B cell (primary cell): ENCODE measurements around the gene RALGAPA2. TPM values are rescaled to one million over a fixed set of nuclear protein-coding genes. Genes with fewer than 3 reads are reported as not detected.

Experiments
- ATAC-seq: fragments of 200-7000 bp; cut with Tn5 transposase; one replicate; pipeline ENCODE4 v1.10.0; 2021; ENCODE audit warnings: low read depth, mild to moderate bottlenecking, moderate number of reproducible peaks, moderate library complexity
- CTCF ChIA-PET: fragments of 350-600 bp; sonication (Branson Sonifier 250); formaldehyde crosslinking; loops from one replicate; lab custom pipeline; 2021; ENCODE audit warnings: antibody characterized with exemption, inconsistent platforms; lab: Charles Lee
- POLR2A ChIA-PET: fragments of 350-600 bp; sonication (Branson Sonifier 250); formaldehyde crosslinking; loops from one replicate; lab custom pipeline; 2021; ENCODE audit warnings: antibody characterized with exemption; lab: Charles Lee
- DNase-seq: peaks from one replicate; pipeline ENCODE4 v3.0.0; 2013
- H2AFZ ChIP-seq: 2 replicates; pipeline ENCODE4 v1.6.1; 2012; ENCODE audit warnings: mild to moderate bottlenecking, low read depth, low read length; ENCODE audit not compliant: insufficient read depth, poor library complexity, severe bottlenecking
- H3K27ac ChIP-seq, 2 donors: 1 replicate in 1 of 2; 2 replicates in 1 of 2; pipeline ENCODE4 v1.5.1; 2012 to 2013; ENCODE audit warnings: low read length in 2 of 2, mild to moderate bottlenecking in 2 of 2, moderate library complexity in 1 of 2
- H3K27me3 ChIP-seq, 4 experiments: fragments of 200-600 bp in 1 of 4; sonication (generic) in 1 of 4; replicated peaks in 1 of 4; 1 replicate in 2 of 4; 2 replicates in 2 of 4; pipeline versions ENCODE4 v1.6.1 to v1.7.0; 2013 to 2016; ENCODE audit warnings: low read length in 3 of 4, mild to moderate bottlenecking in 2 of 4, mixed read lengths in 1 of 4, moderate library complexity in 1 of 4; ENCODE audit not compliant: insufficient read depth in 4 of 4, control insufficient read depth in 3 of 4; ENCODE audit errors: control extremely low read depth in 1 of 4
- H3K36me3 ChIP-seq, 2 experiments: replicated peaks in 1 of 2; 1 replicate in 1 of 2; 2 replicates in 1 of 2; pipeline versions ENCODE4 v1.6.1 to v1.7.1; 2013; ENCODE audit warnings: low read length in 1 of 2; ENCODE audit not compliant: insufficient read depth in 2 of 2, control insufficient read depth in 1 of 2; ENCODE audit errors: control extremely low read depth in 1 of 2, extremely low read depth in 1 of 2
- H3K4me1 ChIP-seq, 2 donors: fragments of 200-600 bp in 1 of 2; sonication (generic) in 1 of 2; 1 replicate in 1 of 2; 2 replicates in 1 of 2; pipeline versions ENCODE4 v1.5.1 to v1.6.1; 2013 to 2017; ENCODE audit warnings: low read length in 2 of 2; ENCODE audit not compliant: control insufficient read depth in 2 of 2, insufficient read depth in 2 of 2
- H3K4me2 ChIP-seq: replicated peaks from 2 replicates; pipeline ENCODE3; 2012; ENCODE audit warnings: mild to moderate bottlenecking, low read depth, low read length; ENCODE audit not compliant: poor library complexity, severe bottlenecking
- H3K4me3 ChIP-seq, 5 experiments: fragments of 200-600 bp in 1 of 5; sonication (generic) in 1 of 5; 1 replicate in 3 of 5; 2 replicates in 2 of 5; pipeline versions ENCODE4 v1.5.1 to v1.7.0; 2011 to 2016; ENCODE audit warnings: low read length in 4 of 5, mild to moderate bottlenecking in 4 of 5, low read depth in 2 of 5, control low read depth in 1 of 5, moderate library complexity in 1 of 5; ENCODE audit not compliant: insufficient read depth in 1 of 5; ENCODE audit errors: control extremely low read depth in 1 of 5, extremely low read depth in 1 of 5
- H3K79me2 ChIP-seq: fragments of 200-600 bp; sonication (generic); one replicate; pipeline ENCODE4 v1.6.0; 2016; ENCODE audit warnings: low read length; ENCODE audit not compliant: control insufficient read depth, insufficient read depth
- H3K9ac ChIP-seq: fragments of 200-600 bp; sonication (generic); 2 replicates; pipeline ENCODE4 v1.6.1; 2017; ENCODE audit warnings: mild to moderate bottlenecking, low read length, moderate library complexity
- H3K9me3 ChIP-seq, 3 donors: one replicate each; pipeline versions ENCODE4 v1.6.1 to v1.7.1; 2013; ENCODE audit warnings: low read length in 2 of 3; ENCODE audit not compliant: control insufficient read depth in 2 of 3, insufficient read depth in 1 of 3; ENCODE audit errors: control extremely low read depth in 1 of 3
- H4K20me1 ChIP-seq: 2 replicates; pipeline ENCODE4 v1.6.0; 2012; ENCODE audit warnings: mild to moderate bottlenecking, low read length; ENCODE audit not compliant: insufficient read depth, control insufficient read depth, poor library complexity, severe bottlenecking
- H3K27ac Mint-ChIP-seq: one replicate; pipeline ENCODE4 v1.8.0; 2021; ENCODE audit warnings: mixed read lengths
- H3K27me3 Mint-ChIP-seq: one replicate; pipeline ENCODE4 v1.8.0; 2021; ENCODE audit warnings: mixed read lengths
- H3K4me1 Mint-ChIP-seq: one replicate; pipeline ENCODE4 v1.8.0; 2021; ENCODE audit warnings: mixed read lengths
- H3K4me3 Mint-ChIP-seq: one replicate; pipeline ENCODE4 v1.8.0; 2021; ENCODE audit warnings: mixed read lengths
- H3K9me3 Mint-ChIP-seq: one replicate; pipeline ENCODE4 v1.8.0; 2022; ENCODE audit warnings: mixed read lengths; ENCODE audit not compliant: insufficient read depth
- CTCF ChIP-seq: fragments of 200-600 bp; IDR thresholded peaks from one replicate; pipeline ENCODE4 v1.8.0; 2022; ENCODE audit warnings: antibody characterized with exemption, mild to moderate bottlenecking
- EZH2 ChIP-seq: IDR thresholded peaks from 2 replicates; pipeline ENCODE4 v1.6.1; 2012; ENCODE audit warnings: borderline replicate concordance, low read depth, mild to moderate bottlenecking, moderate library complexity, low read length; ENCODE audit not compliant: insufficient read depth, poor library complexity, severe bottlenecking
- WGBS: methylation state at CpG from one replicate; pipeline ENCODE4 v1.1.5; 2013; ENCODE audit warnings: missing lambda C conversion rate; ENCODE audit not compliant: insufficient coverage; 5-methylcytosine and 5-hydroxymethylcytosine counted together
- intact Hi-C: fragments of 100-400 bp; cut with micrococcal nuclease; formaldehyde crosslinking; loops from one replicate; pipeline ENCODE4 v1.10.0; 2022
- polyA plus RNA-seq: library from polyadenylated mRNA; depleted of rRNA; stranded (reverse); fragments of >200 nt; gene quantifications from 2 replicates; pipeline ENCODE4 v1.2.3, GENCODE V29; 2012
- total RNA-seq, 2 donors: library from RNA; stranded (reverse); fragments of 120-200 nt in 1 of 2; gene quantifications; 1 replicate in 1 of 2; 2 replicates in 1 of 2; pipeline versions ENCODE4 v1.2.3 to v1.2.4, GENCODE V29; 2013 to 2022

RALGAPA2 gene
- total and polyA plus RNA-seq, 2 donors (not counting 1 experiment from before 2014, with no cell fraction given): 6.4 to 33.1 TPM

GRCh38 chr20:20368418-20369249 lies 343.8 kb downstream of the RALGAPA2 start:
- ATAC-seq (no peak), DNase-seq (peak; percentile 43)
- Mint-ChIP-seq H3K9me3 (no peaks in the 10 kb centered on the region), H3K4me1 (peaks cover 27% of the 10 kb centered on the region), H3K4me3 (no peak overlapping the region), H3K27ac (no peak overlapping the region), H3K27me3 (peaks cover 56% of the 10 kb centered on the region)
- peak overlapping the region; percentile 78 for H3K4me2 ChIP-seq
- WGBS: 1% methylated on average over 130 of the region's 130 CpGs
- peaks cover 27 to 28% of the 10 kb centered on the region in 2 donors for H3K4me1 ChIP-seq
- H3K9me3 ChIP-seq: peaks cover 0 to 16% (median 0%) of the 10 kb centered on the region in 3 donors
- H3K9ac ChIP-seq: no peak overlapping the region
- H3K27me3 ChIP-seq: peaks cover 0 to 60% (median 37%) of the 10 kb centered on the region in 4 experiments
- intact Hi-C loops: no loop called here
- no peaks in the 10 kb centered on the region for H3K79me2 ChIP-seq
- POLR2A ChIA-PET: no interaction called here
- peak overlapping the region in 2 of 5 experiments; percentile 31 to 39 for H3K4me3 ChIP-seq
- H4K20me1 ChIP-seq: no peaks in the 10 kb centered on the region
- H3K27ac ChIP-seq: no peak overlapping the region
- no peak for TF ChIP-seq EZH2
- CTCF ChIA-PET: no interaction called here
- H3K36me3 ChIP-seq: no peaks in the 10 kb centered on the region
- peak overlapping the region; percentile 22 for H2AFZ ChIP-seq

GRCh38 chr20:20367575-20368417 lies 344.6 kb downstream of the RALGAPA2 start, which contains the start of gene INSM1:
TSS of gene INSM1 (plus strand) at chr20:20368104. CDS start at chr20:20368268, 164 bp downstream.
- TF ChIP-seq CTCF (no peak), EZH2 (no peak)
- Histone ChIP-seq H4K20me1 (no peaks in the 10 kb centered on the region), H3K4me2 (peak within 1 kb of the TSS; percentile 78), H3K27me3 (peaks cover 0 to 60% (median 38%) of the 10 kb centered on the region in 4 experiments), H3K4me1 (peaks cover 27 to 31% of the 10 kb centered on the region in 2 donors), H3K27ac (no peak within 1 kb of the TSS), H3K4me3 (peak within 1 kb of the TSS in 3 of 5 experiments; percentile 32 to 44 (median 40)), H3K9ac (peak within 1 kb of the TSS; percentile 37), H3K9me3 (peaks cover 0 to 16% (median 0%) of the 10 kb centered on the region in 3 donors), H3K36me3 (no peaks in the 10 kb centered on the region), H2AFZ (peak within 1 kb of the TSS; percentile 56), H3K79me2 (no peaks in the 10 kb centered on the region)
- Mint-ChIP-seq H3K4me1 (peaks cover 34% of the 10 kb centered on the region), H3K4me3 (peak within 1 kb of the TSS; percentile 83), H3K27me3 (peaks cover 56% of the 10 kb centered on the region), H3K9me3 (no peaks in the 10 kb centered on the region), H3K27ac (no peak within 1 kb of the TSS)
- DNase-seq (peak; percentile 23), ATAC-seq (peak; percentile 29)
- WGBS: 1% methylated on average over 100 of the region's 108 CpGs
- intact Hi-C loops: no loop called here
- POLR2A ChIA-PET: no interaction called here
- CTCF ChIA-PET: no interaction called here
